GM19328 (cell line): Measurements from ENCODE around the gene CEP55.

Source experiments
- ATAC-seq: cut with Tn5 transposase; IDR thresholded peaks from one replicate; pipeline ENCODE4 v1.9.1; 2021; ENCODE audit warnings: mild to moderate bottlenecking, moderate library complexity; ENCODE audit not compliant: unreplicated experiment

Gene CEP55

GRCh38 chr10:93559490-93559889 is 63.1 kb downstream of the CEP55 start:
- ATAC-seq: no peak

- no peak for ATAC-seq
These were observed 64.1 kb downstream of the CEP55 start for GRCh38 chr10:93560541-93560940.

GRCh38 chr10:93565446-93565845 is 69.0 kb downstream of the CEP55 start:
- no peak for ATAC-seq

GRCh38 chr10:93566435-93567276 is 70.2 kb downstream of the CEP55 start, which contains the start of gene FFAR4:
Gene FFAR4, plus strand, starts transcription at chr10:93566665. Its CDS starts 56 bp downstream, at chr10:93566721.
- no peak for ATAC-seq

GRCh38 chr10:93567277-93568104 is 71.1 kb downstream of the CEP55 start:
- no peak for ATAC-seq

- no peak for ATAC-seq
These were observed 71.6 kb downstream of the CEP55 start for GRCh38 chr10:93568105-93568390.

- ATAC-seq: no peak
These were observed 74.0 kb downstream of the CEP55 start for GRCh38 chr10:93570383-93570782.

- no peak for ATAC-seq
These were observed 76.2 kb downstream of the CEP55 start for GRCh38 chr10:93572606-93573005.

- no peak for ATAC-seq
These were observed 76.9 kb downstream of the CEP55 start for GRCh38 chr10:93573051-93573909.

GRCh38 chr10:93573924-93574323 is 77.5 kb downstream of the CEP55 start:
- ATAC-seq: no peak

- no peak for ATAC-seq
These were observed 80.5 kb downstream of the CEP55 start for GRCh38 chr10:93576888-93577287.

- ATAC-seq: no peak
These were observed 81.2 kb downstream of the CEP55 start for GRCh38 chr10:93577565-93577964.
